ENCODE data around the gene WDPCP. TPM values are rescaled to one million over a fixed set of nuclear protein-coding genes. Genes with fewer than 3 reads are reported as not detected.
"Not testable (repeated sequence)": the region's sequence is repeated elsewhere in the genome, so short reads cannot be mapped to it uniquely, and the experiment has no call there.

WDPCP gene
- total and polyA plus RNA-seq, 2 donors from 2014 or later = 2.7 to 15.1 TPM

DNA sequence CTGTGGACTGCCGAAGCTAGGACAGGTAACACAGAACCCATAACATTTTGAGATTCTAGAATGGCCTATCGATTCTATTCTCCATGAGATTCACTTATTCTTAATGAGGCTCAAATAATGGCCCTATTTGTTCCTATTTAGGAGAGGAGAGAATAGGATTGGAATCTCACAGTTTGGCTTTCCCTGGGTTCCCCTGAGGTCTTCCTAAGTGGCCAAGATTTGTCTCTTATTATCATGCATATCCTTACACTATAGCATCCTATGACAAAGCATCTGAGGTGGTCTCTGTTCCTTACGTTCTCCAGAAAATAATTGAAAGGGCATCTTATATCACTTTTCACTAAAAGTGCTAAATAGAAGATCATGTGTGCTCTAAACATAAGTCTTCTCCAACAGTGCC, 9.5 kb downstream of the WDPCP start:
- DNase-seq = no peak
- no peak overlapping the region for H3K27ac ChIP-seq (ENCODE audit: low read depth in 2 of 2, low read length in 2 of 2)
- FAIRE-seq = no peak
- intact Hi-C loops (cut with DNase I) = no loop called here
- no peak overlapping the region for H3K4me3 ChIP-seq (ENCODE audit: low read length in 3 of 3)
- no peaks in the 10 kb centered on the region for H3K27me3 ChIP-seq (ENCODE audit: control insufficient read depth, insufficient read depth, low read length)
- TF ChIP-seq, protein P1, sequence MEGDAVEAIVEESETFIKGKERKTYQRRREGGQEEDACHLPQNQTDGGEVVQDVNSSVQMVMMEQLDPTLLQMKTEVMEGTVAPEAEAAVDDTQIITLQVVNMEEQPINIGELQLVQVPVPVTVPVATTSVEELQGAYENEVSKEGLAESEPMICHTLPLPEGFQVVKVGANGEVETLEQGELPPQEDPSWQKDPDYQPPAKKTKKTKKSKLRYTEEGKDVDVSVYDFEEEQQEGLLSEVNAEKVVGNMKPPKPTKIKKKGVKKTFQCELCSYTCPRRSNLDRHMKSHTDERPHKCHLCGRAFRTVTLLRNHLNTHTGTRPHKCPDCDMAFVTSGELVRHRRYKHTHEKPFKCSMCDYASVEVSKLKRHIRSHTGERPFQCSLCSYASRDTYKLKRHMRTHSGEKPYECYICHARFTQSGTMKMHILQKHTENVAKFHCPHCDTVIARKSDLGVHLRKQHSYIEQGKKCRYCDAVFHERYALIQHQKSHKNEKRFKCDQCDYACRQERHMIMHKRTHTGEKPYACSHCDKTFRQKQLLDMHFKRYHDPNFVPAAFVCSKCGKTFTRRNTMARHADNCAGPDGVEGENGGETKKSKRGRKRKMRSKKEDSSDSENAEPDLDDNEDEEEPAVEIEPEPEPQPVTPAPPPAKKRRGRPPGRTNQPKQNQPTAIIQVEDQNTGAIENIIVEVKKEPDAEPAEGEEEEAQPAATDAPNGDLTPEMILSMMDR (IDR thresholded peaks at IDR 0.05; ENCODE audit: borderline replicate concordance, extremely low read depth, insufficient read depth) = no peak
- no peak overlapping the region for H3K9ac ChIP-seq (ENCODE audit: low read length in 3 of 3)
- no peaks in the 10 kb centered on the region for H3K4me1 ChIP-seq (ENCODE audit: control insufficient read depth in 2 of 3, insufficient read depth in 2 of 3, low read depth in 1 of 3, low read length in 3 of 3)
- no peaks in the 10 kb centered on the region for H3K9me3 ChIP-seq (ENCODE audit: control insufficient read depth in 2 of 3, insufficient read depth in 1 of 3, low read length in 3 of 3)
- no peaks in the 10 kb centered on the region for H3K36me3 ChIP-seq (ENCODE audit: control insufficient read depth in 2 of 3, insufficient read depth in 3 of 3, low read length in 3 of 3)

DNA sequence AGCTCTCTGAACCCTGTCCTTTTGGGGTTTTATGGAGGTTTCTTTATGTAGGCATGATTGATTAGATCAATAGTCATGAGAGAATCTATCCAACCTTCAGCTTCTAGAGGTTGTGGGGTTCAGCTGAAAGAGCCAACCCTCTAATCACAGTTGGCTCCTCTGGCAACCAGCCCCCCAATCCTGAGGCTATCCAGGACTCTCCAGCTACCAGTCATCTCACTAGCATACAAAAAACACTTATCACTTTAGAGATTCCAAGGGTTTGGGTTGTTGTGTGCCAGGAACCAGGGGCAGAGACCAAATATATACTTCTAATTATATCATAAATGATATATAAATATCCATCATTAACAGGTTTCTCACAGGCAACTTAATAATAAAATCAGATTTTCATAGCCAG, 11.7 kb downstream of the WDPCP start:
- Histone ChIP-seq H3K36me3 (ENCODE audit: control insufficient read depth in 2 of 3, insufficient read depth in 3 of 3, low read length in 3 of 3) (no peaks in the 10 kb centered on the region), H3K27ac (ENCODE audit: low read depth in 2 of 2, low read length in 2 of 2) (no peak overlapping the region), H3K4me1 (ENCODE audit: control insufficient read depth in 2 of 3, insufficient read depth in 2 of 3, low read depth in 1 of 3, low read length in 3 of 3) (peaks cover 0 to 2% (median 0%) of the 10 kb centered on the region in 3 donors), H3K9me3 (ENCODE audit: control insufficient read depth in 2 of 3, insufficient read depth in 1 of 3, low read length in 3 of 3) (no peaks in the 10 kb centered on the region), H3K4me3 (ENCODE audit: low read length in 3 of 3) (no peak overlapping the region), H3K27me3 (ENCODE audit: control insufficient read depth, insufficient read depth, low read length) (no peaks in the 10 kb centered on the region), H3K9ac (ENCODE audit: low read length in 3 of 3) (no peak overlapping the region)
- intact Hi-C loops (cut with DNase I) = no loop called here
- FAIRE-seq (no peak), DNase-seq (no peak)
- TF ChIP-seq, protein P1 (IDR thresholded peaks at IDR 0.05; ENCODE audit: borderline replicate concordance, extremely low read depth, insufficient read depth) = no peak

DNA sequence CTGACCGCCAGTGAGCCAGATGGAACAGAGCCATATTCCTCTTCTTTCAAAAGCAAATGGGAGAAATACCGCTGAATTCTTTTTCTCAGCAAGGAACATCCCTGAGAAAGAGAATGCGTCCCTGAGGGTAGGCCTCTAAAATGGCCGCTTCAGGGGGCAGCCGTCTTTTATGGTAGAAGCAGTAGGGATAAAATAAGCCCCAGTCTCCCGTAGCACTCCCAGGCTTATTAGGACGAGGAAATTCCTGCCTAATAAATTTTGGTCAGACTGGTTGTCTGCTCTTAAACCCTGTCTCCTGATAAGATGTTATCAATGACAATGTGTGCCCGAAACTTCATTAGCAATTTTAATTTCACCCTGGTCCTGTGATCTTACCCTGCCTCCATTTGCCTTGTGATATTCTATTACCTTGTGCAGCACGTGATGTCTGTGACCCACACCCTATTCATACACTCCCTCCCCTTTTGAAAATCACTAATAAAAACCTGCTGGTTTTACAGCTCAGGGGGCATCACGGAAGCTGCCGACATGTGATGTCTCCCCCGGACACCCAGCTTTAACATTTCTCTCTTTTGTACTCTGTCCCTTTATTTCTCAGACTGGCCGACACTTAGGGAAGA, 14.4 kb downstream of the WDPCP start:
- H3K4me1 ChIP-seq (ENCODE audit: control insufficient read depth in 2 of 3, insufficient read depth in 2 of 3, low read depth in 1 of 3, low read length in 3 of 3); intact Hi-C loops (cut with DNase I); H3K9me3 ChIP-seq (ENCODE audit: control insufficient read depth in 2 of 3, insufficient read depth in 1 of 3, low read length in 3 of 3); H3K9ac ChIP-seq (ENCODE audit: low read length in 3 of 3); H3K4me3 ChIP-seq (ENCODE audit: low read length in 3 of 3); H3K27me3 ChIP-seq (ENCODE audit: control insufficient read depth, insufficient read depth, low read length); H3K27ac ChIP-seq (ENCODE audit: low read depth in 2 of 2, low read length in 2 of 2); H3K36me3 ChIP-seq (ENCODE audit: control insufficient read depth in 2 of 3, insufficient read depth in 3 of 3, low read length in 3 of 3); DNase-seq; FAIRE-seq: not testable (repeated sequence)

DNA sequence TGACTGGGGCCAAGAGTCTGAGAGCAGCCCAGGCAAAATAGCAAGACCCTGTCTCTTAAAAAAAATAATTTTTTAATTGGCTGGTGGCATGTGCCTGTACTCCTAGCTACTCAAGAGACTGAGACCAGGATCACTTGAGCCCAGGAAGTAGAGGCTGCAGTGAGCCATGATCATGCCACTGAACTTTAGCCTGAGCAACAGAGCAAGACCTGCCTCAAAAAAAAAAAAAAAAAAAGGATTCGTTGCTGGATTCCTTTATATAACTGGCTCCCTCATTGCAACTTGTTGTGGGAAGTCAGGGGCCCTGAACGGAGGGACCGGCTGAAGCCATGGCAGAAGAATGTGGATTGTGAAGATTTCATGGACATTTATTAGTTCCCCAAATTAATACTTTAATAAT, 15.3 kb downstream of the WDPCP start:
- H3K9ac ChIP-seq (ENCODE audit: low read length in 3 of 3); H3K36me3 ChIP-seq (ENCODE audit: control insufficient read depth in 2 of 3, insufficient read depth in 3 of 3, low read length in 3 of 3); H3K4me1 ChIP-seq (ENCODE audit: control insufficient read depth in 2 of 3, insufficient read depth in 2 of 3, low read depth in 1 of 3, low read length in 3 of 3); FAIRE-seq; H3K27me3 ChIP-seq (ENCODE audit: control insufficient read depth, insufficient read depth, low read length); intact Hi-C loops (cut with DNase I); DNase-seq; H3K27ac ChIP-seq (ENCODE audit: low read depth in 2 of 2, low read length in 2 of 2); H3K9me3 ChIP-seq (ENCODE audit: control insufficient read depth in 2 of 3, insufficient read depth in 1 of 3, low read length in 3 of 3); H3K4me3 ChIP-seq (ENCODE audit: low read length in 3 of 3): not testable (repeated sequence)
